ENCODE measurements around the gene ZMYND11.

DNA sequence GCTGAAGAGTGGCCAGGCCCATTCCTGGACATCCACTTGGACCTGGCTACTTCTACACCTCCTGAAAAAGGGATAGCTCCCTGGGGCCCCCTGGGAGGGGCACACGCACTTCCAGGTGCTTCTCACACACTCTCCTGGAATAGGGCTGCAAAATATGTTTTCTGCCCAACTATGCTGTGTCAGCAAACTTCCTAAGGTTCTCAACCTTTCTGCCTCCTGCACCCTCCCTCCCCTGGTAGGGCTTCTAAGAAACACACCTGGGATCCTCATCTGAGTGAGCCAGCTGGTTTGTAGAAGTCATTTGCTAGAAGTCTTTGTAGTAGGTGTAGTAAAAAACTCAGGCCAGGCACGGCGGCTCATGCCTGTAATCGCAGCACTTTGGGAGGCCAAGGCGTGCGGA is 136.5 kb downstream of the ZMYND11 start:
- TF ChIP-seq, protein P1, sequence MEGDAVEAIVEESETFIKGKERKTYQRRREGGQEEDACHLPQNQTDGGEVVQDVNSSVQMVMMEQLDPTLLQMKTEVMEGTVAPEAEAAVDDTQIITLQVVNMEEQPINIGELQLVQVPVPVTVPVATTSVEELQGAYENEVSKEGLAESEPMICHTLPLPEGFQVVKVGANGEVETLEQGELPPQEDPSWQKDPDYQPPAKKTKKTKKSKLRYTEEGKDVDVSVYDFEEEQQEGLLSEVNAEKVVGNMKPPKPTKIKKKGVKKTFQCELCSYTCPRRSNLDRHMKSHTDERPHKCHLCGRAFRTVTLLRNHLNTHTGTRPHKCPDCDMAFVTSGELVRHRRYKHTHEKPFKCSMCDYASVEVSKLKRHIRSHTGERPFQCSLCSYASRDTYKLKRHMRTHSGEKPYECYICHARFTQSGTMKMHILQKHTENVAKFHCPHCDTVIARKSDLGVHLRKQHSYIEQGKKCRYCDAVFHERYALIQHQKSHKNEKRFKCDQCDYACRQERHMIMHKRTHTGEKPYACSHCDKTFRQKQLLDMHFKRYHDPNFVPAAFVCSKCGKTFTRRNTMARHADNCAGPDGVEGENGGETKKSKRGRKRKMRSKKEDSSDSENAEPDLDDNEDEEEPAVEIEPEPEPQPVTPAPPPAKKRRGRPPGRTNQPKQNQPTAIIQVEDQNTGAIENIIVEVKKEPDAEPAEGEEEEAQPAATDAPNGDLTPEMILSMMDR (IDR thresholded peaks at IDR 0.05), result no peak
- no peak for TF ChIP-seq EZH2 (IDR thresholded peaks at IDR 0.05; ENCODE audit: borderline replicate concordance, insufficient read depth, low read depth, low read length, poor library complexity, severe bottlenecking)
